CD4-positive, alpha-beta memory T cell (primary cell): ENCODE data around the gene HOXD8. TPM values are rescaled to one million over a fixed set of nuclear protein-coding genes. Genes with fewer than 3 reads are reported as not detected.

Experiments
- CTCF ChIA-PET: fragments of 350-600 bp; sonication (Branson Sonifier 250); formaldehyde crosslinking; loops from one replicate; lab custom pipeline; 2021; ENCODE audit warnings: inconsistent platforms; ENCODE audit not compliant: partially characterized antibody; lab: Charles Lee
- POLR2A ChIA-PET: fragments of 350-600 bp; sonication (Branson Sonifier 250); formaldehyde crosslinking; loops from one replicate; lab custom pipeline; 2021; ENCODE audit not compliant: partially characterized antibody; lab: Charles Lee
- DNase-seq, 5 donors: peaks; one replicate each; pipeline versions ENCODE4 v3.0.0 to v3.0.0-alpha.2; 2020 to 2022; ENCODE audit warnings: mixed read lengths in 1 of 5
- H3K27ac ChIP-seq: one replicate; pipeline ENCODE4 v1.7.0; 2013; ENCODE audit warnings: low read depth, low read length
- H3K27me3 ChIP-seq: 2 replicates; pipeline ENCODE4 v1.7.0; 2013; ENCODE audit warnings: mild to moderate bottlenecking, low read length, moderate library complexity; ENCODE audit not compliant: insufficient read depth
- H3K36me3 ChIP-seq: 2 replicates; pipeline ENCODE4 v1.7.0; 2013; ENCODE audit warnings: mild to moderate bottlenecking, low read length, moderate library complexity; ENCODE audit not compliant: insufficient read depth
- H3K4me1 ChIP-seq: 2 replicates; pipeline ENCODE4 v1.7.0; 2013; ENCODE audit warnings: mild to moderate bottlenecking, low read length, moderate library complexity; ENCODE audit not compliant: insufficient read depth
- H3K4me3 ChIP-seq, 2 donors: one replicate each; pipeline ENCODE4 v1.7.0; 2013; ENCODE audit warnings: low read length in 2 of 2, mild to moderate bottlenecking in 1 of 2
- H3K9me3 ChIP-seq, 2 donors: one replicate each; pipeline ENCODE4 v1.7.0; 2013; ENCODE audit warnings: low read length in 2 of 2, control low read depth in 1 of 2; ENCODE audit not compliant: control insufficient read depth in 1 of 2
- H3K27ac Mint-ChIP-seq, 7 donors: one replicate each; pipeline ENCODE4 v1.8.0; 2020 to 2021; ENCODE audit warnings: mixed read lengths in 7 of 7, mild to moderate bottlenecking in 6 of 7, inconsistent platforms in 3 of 7, moderate library complexity in 3 of 7
- H3K27me3 Mint-ChIP-seq, 2 donors: one replicate each; pipeline ENCODE4 v1.8.0; 2020 to 2021; ENCODE audit warnings: mixed read lengths in 2 of 2
- H3K36me3 Mint-ChIP-seq, 2 donors: one replicate each; pipeline ENCODE4 v1.8.0; 2020 to 2021; ENCODE audit warnings: mixed read lengths in 2 of 2, inconsistent platforms in 1 of 2, mild to moderate bottlenecking in 1 of 2
- H3K4me1 Mint-ChIP-seq, 4 donors: one replicate each; pipeline ENCODE4 v1.8.0; 2020 to 2021; ENCODE audit warnings: mixed read lengths in 4 of 4, mild to moderate bottlenecking in 1 of 4
- H3K4me3 Mint-ChIP-seq, 8 donors: one replicate each; pipeline ENCODE4 v1.8.0; 2020 to 2021; ENCODE audit warnings: mixed read lengths in 8 of 8, mild to moderate bottlenecking in 7 of 8, moderate library complexity in 6 of 8, inconsistent platforms in 3 of 8
- H3K9me3 Mint-ChIP-seq, 8 donors: one replicate each; pipeline ENCODE4 v1.8.0; 2020 to 2021; ENCODE audit warnings: mixed read lengths in 8 of 8, mild to moderate bottlenecking in 5 of 8, inconsistent platforms in 3 of 8, moderate library complexity in 1 of 8
- intact Hi-C: fragments of 100-400 bp; cut with micrococcal nuclease; formaldehyde crosslinking; loops from one replicate; pipeline ENCODE4 v1.15.1; 2023
- polyA plus RNA-seq, 2 donors: library from polyadenylated mRNA; unstranded; fragments of 300-500 nt; fragmentation: Illumina TruSeq; gene quantifications; one replicate each; pipeline ENCODE4 v1.2.3, GENCODE V29; 2021
- total RNA-seq, 2 experiments: library from RNA; stranded (reverse); gene quantifications; one replicate each; pipeline ENCODE4 v1.2.3, GENCODE V29; 2021

The HOXD8 gene
- total and polyA plus RNA-seq, 4 experiments from 2014 or later: not detected

DNA sequence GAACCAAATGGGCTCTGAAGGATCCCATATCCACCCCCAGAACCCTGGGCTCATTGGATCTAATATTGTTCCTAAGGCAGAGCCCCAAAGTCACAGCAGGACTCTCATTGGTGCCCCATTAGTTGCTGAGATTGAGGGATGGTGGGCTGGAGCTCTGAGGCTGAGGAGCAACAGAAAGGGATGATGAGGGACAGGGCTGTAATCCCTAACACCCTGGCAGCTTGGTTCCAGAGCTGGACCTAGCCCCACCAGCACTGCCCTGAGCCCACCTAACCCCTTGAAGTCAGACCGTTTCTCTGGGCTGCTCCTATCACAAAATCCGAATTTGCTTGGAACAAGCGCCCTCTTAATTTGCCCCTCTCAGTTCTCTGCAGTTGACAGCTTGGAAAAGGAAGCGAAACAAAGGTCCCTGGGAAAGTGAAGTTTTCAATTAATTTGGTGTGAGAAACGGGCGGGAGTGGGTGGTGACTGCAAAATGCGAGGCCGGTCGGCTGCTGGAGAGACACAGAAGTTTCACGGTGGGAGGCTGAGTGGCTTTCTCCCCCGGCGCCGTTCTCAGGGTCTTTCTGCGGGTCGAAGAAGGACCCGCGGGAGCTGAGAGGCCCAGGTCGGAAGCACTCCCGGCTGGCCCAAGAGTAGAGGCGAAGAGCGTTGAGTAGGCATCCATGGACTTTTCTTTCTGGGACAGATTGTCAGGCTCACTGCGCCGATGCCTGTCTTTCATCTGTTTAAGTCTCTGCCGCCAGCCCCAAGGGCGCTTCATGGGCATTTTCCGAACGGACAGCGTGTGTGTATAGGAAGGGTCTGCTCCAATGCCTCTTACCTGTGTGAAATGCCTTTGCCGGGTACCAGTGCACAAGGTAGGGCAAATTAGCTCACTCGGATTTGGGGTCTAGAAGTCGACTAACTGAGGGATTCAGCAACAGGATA lies 37.9 kb upstream of the HOXD8 start:
- Mint-ChIP-seq H3K27ac (peak overlapping the region in 6 of 7 donors; percentile 30 to 92 (median 66)), H3K9me3 (peaks cover 0 to 53% (median 40%) of the 10 kb centered on the region in 8 donors), H3K4me1 (peaks cover 11 to 59% (median 24%) of the 10 kb centered on the region in 4 donors), H3K36me3 (peaks cover 7 to 8% of the 10 kb centered on the region in 2 donors), H3K4me3 (peak overlapping the region; percentile 22 to 73 (median 61)), H3K27me3 (peaks cover 78 to 83% of the 10 kb centered on the region in 2 donors)
- peaks cover 20% of the 10 kb centered on the region for H3K4me1 ChIP-seq
- ChIA-PET POLR2A (no interaction called here), CTCF (no interaction called here)
- H3K9me3 ChIP-seq: no peaks in the 10 kb centered on the region
- H3K27me3 ChIP-seq: peaks cover 89% of the 10 kb centered on the region
- no peak overlapping the region for H3K27ac ChIP-seq
- intact Hi-C loops: loop anchor here (5.0 kb wide), 1 partner anchor 1754 kb away; no protein-coding TSS in a partner anchor
- no peak overlapping the region for H3K4me3 ChIP-seq
- no peak for DNase-seq
- H3K36me3 ChIP-seq: no peaks in the 10 kb centered on the region

DNA sequence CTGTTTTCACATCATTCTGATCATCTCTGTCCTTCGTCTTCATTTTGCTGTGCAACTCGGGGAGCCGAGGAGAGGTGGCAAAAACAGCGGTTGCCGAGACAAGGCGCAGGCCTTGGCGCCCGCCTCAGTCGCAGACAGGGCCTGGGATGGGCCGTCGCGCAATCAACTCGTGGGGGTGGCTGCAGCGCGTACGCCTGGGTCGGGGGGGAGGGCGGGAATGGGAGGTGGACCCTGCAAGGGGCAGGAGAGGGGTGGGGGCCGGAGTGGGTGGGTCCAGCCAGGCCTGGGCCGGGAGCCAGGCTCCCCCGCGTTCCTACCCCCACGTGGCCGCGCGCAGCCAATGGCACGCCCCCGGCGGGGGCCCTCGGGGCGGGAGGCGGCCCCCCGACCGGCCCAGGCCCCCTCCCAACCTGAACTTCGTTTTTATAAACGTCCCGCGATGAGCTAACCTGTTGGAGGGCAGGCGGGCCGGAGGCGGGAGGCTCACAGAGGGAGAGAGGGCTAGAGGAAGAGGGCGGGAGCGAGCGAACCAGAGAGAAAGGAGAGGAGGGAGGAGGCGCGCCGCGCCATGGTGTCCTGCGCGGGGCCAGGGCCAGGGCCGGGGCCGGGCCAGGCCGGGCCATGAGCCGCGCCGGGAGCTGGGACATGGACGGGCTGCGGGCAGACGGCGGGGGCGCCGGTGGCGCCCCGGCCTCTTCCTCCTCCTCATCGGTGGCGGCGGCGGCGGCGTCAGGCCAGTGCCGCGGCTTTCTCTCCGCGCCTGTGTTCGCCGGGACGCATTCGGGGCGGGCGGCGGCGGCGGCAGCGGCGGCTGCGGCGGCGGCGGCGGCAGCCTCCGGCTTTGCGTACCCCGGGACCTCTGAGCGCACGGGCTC lies 37.0 kb upstream of the HOXD8 start, which contains the start of gene HOXD13:
Gene HOXD13 (plus strand): TSS at position 452 of the 875 bp plus-strand sequence. CDS start 170 bp downstream, at position 622.
- Mint-ChIP-seq H3K36me3 (peaks cover 7 to 8% of the 10 kb centered on the region in 2 donors), H3K4me3 (peak within 1 kb of the TSS; percentile 22 to 85 (median 61)), H3K9me3 (peaks cover 0 to 47% (median 33%) of the 10 kb centered on the region in 8 donors), H3K27ac (peak within 1 kb of the TSS in 6 of 7 donors; percentile 30 to 92 (median 72)), H3K4me1 (peaks cover 16 to 64% (median 31%) of the 10 kb centered on the region in 4 donors), H3K27me3 (peaks cover 78 to 84% of the 10 kb centered on the region in 2 donors)
- intact Hi-C loops: loop anchor here (5.0 kb wide), 1 partner anchor 1755 kb away; no protein-coding TSS in a partner anchor
- Histone ChIP-seq H3K4me3 (peak within 1 kb of the TSS in 1 of 2 donors; percentile 7), H3K36me3 (no peaks in the 10 kb centered on the region), H3K9me3 (no peaks in the 10 kb centered on the region), H3K27ac (no peak within 1 kb of the TSS), H3K27me3 (peaks cover 89% of the 10 kb centered on the region), H3K4me1 (peaks cover 30% of the 10 kb centered on the region)
- POLR2A ChIA-PET: no interaction called here
- CTCF ChIA-PET: no interaction called here
- no peak for DNase-seq

DNA sequence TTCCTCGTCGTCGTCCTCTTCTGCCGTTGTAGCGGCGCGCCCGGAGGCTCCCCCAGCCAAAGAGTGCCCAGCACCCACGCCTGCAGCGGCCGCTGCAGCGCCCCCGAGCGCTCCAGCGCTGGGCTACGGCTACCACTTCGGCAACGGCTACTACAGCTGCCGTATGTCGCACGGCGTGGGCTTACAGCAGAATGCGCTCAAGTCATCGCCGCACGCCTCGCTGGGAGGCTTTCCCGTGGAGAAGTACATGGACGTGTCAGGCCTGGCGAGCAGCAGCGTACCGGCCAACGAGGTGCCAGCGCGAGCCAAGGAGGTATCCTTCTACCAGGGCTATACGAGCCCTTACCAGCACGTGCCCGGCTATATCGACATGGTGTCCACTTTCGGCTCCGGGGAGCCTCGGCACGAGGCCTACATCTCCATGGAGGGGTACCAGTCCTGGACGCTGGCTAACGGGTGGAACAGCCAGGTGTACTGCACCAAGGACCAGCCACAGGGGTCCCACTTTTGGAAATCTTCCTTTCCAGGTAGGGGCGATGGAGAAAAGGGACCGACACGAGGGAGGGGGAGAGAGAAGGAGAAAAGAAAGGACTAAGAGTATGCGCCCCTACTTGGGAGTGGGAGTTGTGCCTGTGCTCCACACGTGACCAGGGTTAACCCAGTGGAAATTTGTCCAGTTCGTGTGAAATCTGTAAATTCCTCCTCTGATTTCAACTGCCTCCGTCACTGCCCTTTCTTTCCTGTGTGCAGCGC lies 36.2 kb upstream of the HOXD8 start:
- ChIA-PET CTCF (interaction anchor here (0.8 kb wide), 1 partner anchor 11 kb away, joined by 3 read pairs; no protein-coding TSS in a partner anchor), POLR2A (no interaction called here)
- no peak for DNase-seq
- peak overlapping the region in 3 of 7 donors; percentile 78 to 90 (median 85) for H3K27ac Mint-ChIP-seq
- H3K36me3 Mint-ChIP-seq: peaks cover 7 to 10% of the 10 kb centered on the region in 2 donors
- Histone ChIP-seq H3K4me3 (peak overlapping the region in 1 of 2 donors; percentile 7), H3K27me3 (peaks cover 89% of the 10 kb centered on the region), H3K9me3 (no peaks in the 10 kb centered on the region), H3K27ac (no peak overlapping the region), H3K36me3 (no peaks in the 10 kb centered on the region), H3K4me1 (peaks cover 30% of the 10 kb centered on the region)
- peaks cover 0 to 42% (median 32%) of the 10 kb centered on the region in 8 donors for H3K9me3 Mint-ChIP-seq
- peaks cover 20 to 64% (median 34%) of the 10 kb centered on the region in 4 donors for H3K4me1 Mint-ChIP-seq
- intact Hi-C loops: loop anchor here (5.0 kb wide), 1 partner anchor 1756 kb away; no protein-coding TSS in a partner anchor
- H3K27me3 Mint-ChIP-seq: peaks cover 79 to 84% of the 10 kb centered on the region in 2 donors
- H3K4me3 Mint-ChIP-seq: peak overlapping the region in 7 of 8 donors; percentile 6 to 85 (median 45)

DNA sequence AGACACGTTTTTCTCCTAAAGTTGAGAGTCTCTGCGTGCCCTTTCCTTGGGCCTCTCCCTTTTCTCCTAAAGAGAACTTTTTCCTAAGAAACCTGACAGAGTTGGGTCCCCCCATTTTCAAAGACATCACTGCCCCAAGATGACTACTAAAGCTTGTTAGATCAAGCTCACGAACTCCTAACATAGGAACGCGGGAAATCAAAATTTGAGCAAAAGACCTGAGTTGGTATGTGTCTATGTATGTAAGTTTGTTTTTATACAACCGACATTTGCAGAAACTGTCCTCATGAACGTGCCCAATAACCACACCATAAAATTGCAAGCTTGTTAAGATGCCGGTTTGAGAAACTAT lies 35.6 kb upstream of the HOXD8 start:
- ChIA-PET CTCF (interaction anchor here (0.8 kb wide), 1 partner anchor 11 kb away, joined by 3 read pairs; no protein-coding TSS in a partner anchor), POLR2A (no interaction called here)
- Histone ChIP-seq H3K4me1 (peaks cover 27% of the 10 kb centered on the region), H3K4me3 (no peak overlapping the region), H3K27me3 (peaks cover 89% of the 10 kb centered on the region), H3K9me3 (no peaks in the 10 kb centered on the region), H3K27ac (no peak overlapping the region), H3K36me3 (no peaks in the 10 kb centered on the region)
- DNase-seq: no peak
- H3K36me3 Mint-ChIP-seq: peaks cover 7 to 10% of the 10 kb centered on the region in 2 donors
- peak overlapping the region in 3 of 7 donors; percentile 50 to 90 (median 78) for H3K27ac Mint-ChIP-seq
- peak overlapping the region in 7 of 8 donors; percentile 6 to 85 (median 23) for H3K4me3 Mint-ChIP-seq
- intact Hi-C loops: loop anchor here (5.0 kb wide), 1 partner anchor 1757 kb away; no protein-coding TSS in a partner anchor
- peaks cover 18 to 61% (median 33%) of the 10 kb centered on the region in 4 donors for H3K4me1 Mint-ChIP-seq
- peaks cover 0 to 42% (median 31%) of the 10 kb centered on the region in 8 donors for H3K9me3 Mint-ChIP-seq
- H3K27me3 Mint-ChIP-seq: peaks cover 79 to 84% of the 10 kb centered on the region in 2 donors

DNA sequence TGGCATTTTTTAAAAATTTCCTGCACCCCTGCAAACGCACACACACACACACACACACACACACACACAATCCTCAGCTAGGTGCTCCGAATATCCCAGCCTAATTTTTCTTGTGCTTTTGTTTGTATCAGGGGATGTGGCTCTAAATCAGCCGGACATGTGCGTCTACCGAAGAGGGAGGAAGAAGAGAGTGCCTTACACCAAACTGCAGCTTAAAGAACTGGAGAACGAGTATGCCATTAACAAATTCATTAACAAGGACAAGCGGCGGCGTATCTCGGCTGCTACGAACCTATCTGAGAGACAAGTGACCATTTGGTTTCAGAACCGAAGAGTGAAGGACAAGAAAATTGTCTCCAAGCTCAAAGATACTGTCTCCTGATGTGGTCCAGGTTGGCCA lies 35.2 kb upstream of the HOXD8 start:
- DNase-seq: no peak
- Histone ChIP-seq H3K27me3 (peaks cover 89% of the 10 kb centered on the region), H3K9me3 (no peaks in the 10 kb centered on the region), H3K4me1 (peaks cover 27% of the 10 kb centered on the region), H3K27ac (no peak overlapping the region), H3K4me3 (no peak overlapping the region), H3K36me3 (no peaks in the 10 kb centered on the region)
- H3K4me3 Mint-ChIP-seq: peak overlapping the region in 1 of 8 donors; percentile 85
- ChIA-PET CTCF (interaction anchor here (0.8 kb wide), 1 partner anchor 12 kb away, joined by 3 read pairs; no protein-coding TSS in a partner anchor), POLR2A (no interaction called here)
- intact Hi-C loops: loop anchor here (5.0 kb wide), 1 partner anchor 1757 kb away; no protein-coding TSS in a partner anchor
- peaks cover 7 to 9% of the 10 kb centered on the region in 2 donors for H3K36me3 Mint-ChIP-seq
- peaks cover 18 to 59% (median 35%) of the 10 kb centered on the region in 4 donors for H3K4me1 Mint-ChIP-seq
- peaks cover 79 to 82% of the 10 kb centered on the region in 2 donors for H3K27me3 Mint-ChIP-seq
- peak overlapping the region in 2 of 7 donors; percentile 78 to 90 for H3K27ac Mint-ChIP-seq
- H3K9me3 Mint-ChIP-seq: peaks cover 0 to 43% (median 29%) of the 10 kb centered on the region in 8 donors

DNA sequence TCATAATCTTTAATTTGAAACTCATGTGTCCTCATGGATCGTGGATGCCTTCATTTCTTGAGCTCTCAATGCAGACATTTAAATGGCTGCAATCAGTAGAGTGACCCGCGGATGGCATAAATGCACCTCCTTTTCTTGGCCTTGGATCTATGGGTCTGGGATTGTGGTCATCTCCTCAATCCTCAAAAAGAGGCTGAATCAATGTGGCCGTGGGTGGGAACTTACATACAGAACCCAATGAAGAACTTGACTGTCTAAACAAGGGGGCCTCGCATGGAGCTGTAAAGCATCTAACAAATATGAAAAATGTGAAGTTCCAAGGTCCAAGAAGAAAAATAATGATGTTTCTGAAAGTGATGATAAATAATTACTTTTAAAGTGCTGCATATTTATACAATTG lies 34.1 kb upstream of the HOXD8 start:
- peak overlapping the region in 1 of 7 donors; percentile 28 for H3K27ac Mint-ChIP-seq
- CTCF ChIA-PET: interaction anchor here (0.8 to 4.1 kb wide), 3 partner anchors 37 to 1201 kb away, joined by 3 to 111 read pairs (median 3); no protein-coding TSS in a partner anchor

More for the DNA sequence above, 34.1 kb upstream of the HOXD8 start:
- H3K9me3 ChIP-seq: no peaks in the 10 kb centered on the region
- DNase-seq: no peak
- H3K4me1 ChIP-seq: peaks cover 27% of the 10 kb centered on the region
- no peak overlapping the region for H3K27ac ChIP-seq
- no peaks in the 10 kb centered on the region for H3K36me3 ChIP-seq
- peak overlapping the region in 1 of 8 donors; percentile 18 for H3K4me3 Mint-ChIP-seq
- POLR2A ChIA-PET: interaction anchor here (1.9 kb wide), 1 partner anchor 36 kb away, joined by 5 read pairs; no protein-coding TSS in a partner anchor
- peaks cover 0 to 43% (median 27%) of the 10 kb centered on the region in 8 donors for H3K9me3 Mint-ChIP-seq
- H3K27me3 Mint-ChIP-seq: peaks cover 77 to 79% of the 10 kb centered on the region in 2 donors
- H3K4me1 Mint-ChIP-seq: peaks cover 18 to 52% (median 36%) of the 10 kb centered on the region in 4 donors
- peaks cover 81% of the 10 kb centered on the region for H3K27me3 ChIP-seq
- peaks cover 7 to 8% of the 10 kb centered on the region in 2 donors for H3K36me3 Mint-ChIP-seq
- H3K4me3 ChIP-seq: no peak overlapping the region
- intact Hi-C loops: no loop called here
